ENCODE measurements around the gene KLHDC7B. TPM values are rescaled to one million over a fixed set of nuclear protein-coding genes. Genes with fewer than 3 reads are reported as not detected.

The KLHDC7B gene
- total RNA-seq, 2 experiments from 2014 or later = 10.6 to 12.0 TPM

Other genes with a start within 250 kb of the KLHDC7B start
- gene PLXNB2, start 238.3 kb upstream of the KLHDC7B start, total RNA-seq = 10 to 100 TPM; 48.4 to 49.9 TPM
- gene DENND6B, start 218.9 kb upstream of the KLHDC7B start, total RNA-seq = 1 to 10 TPM; 6.0 to 7.0 TPM
- 10 to 100 TPM; 62.1 to 64.9 TPM for gene PPP6R2, start 202.6 kb upstream of the KLHDC7B start, total RNA-seq
- gene SBF1, start 70.9 kb upstream of the KLHDC7B start, total RNA-seq = 100 to 1,000 TPM; 177 to 183 TPM
- gene ADM2, start 64.4 kb upstream of the KLHDC7B start, total RNA-seq = 1 to 10 TPM; 4.1 to 4.2 TPM
- under 1 TPM in 1 of 2 experiments, not detected in 1; 0.40 TPM for gene MIOX, start 59.0 kb upstream of the KLHDC7B start, total RNA-seq
- gene LMF2, start 38.2 kb upstream of the KLHDC7B start, total RNA-seq = 100 to 1,000 TPM; 119 to 132 TPM
- gene NCAPH2, start 37.7 kb upstream of the KLHDC7B start, total RNA-seq = 100 to 1,000 TPM; 146 to 150 TPM
- 10 to 100 TPM; 11.7 to 13.9 TPM for gene SCO2, start 20.3 kb upstream of the KLHDC7B start, total RNA-seq
- gene TYMP, start 15.9 kb upstream of the KLHDC7B start, total RNA-seq = 10 to 100 TPM; 71.8 to 76.6 TPM
- not detected for gene SYCE3, start 17.0 kb downstream of the KLHDC7B start, total RNA-seq
- gene CPT1B, start 32.5 kb downstream of the KLHDC7B start, total RNA-seq = 10 to 100 TPM; 77.4 to 80.9 TPM
- gene CHKB, start 37.0 kb downstream of the KLHDC7B start, total RNA-seq = 100 to 1,000 TPM in 1 of 2 experiments, 10 to 100 TPM in 1; 98.9 to 101 TPM
- under 1 TPM; 0.29 to 0.31 TPM for gene MAPK8IP2, start 54.9 kb downstream of the KLHDC7B start, total RNA-seq
- 10 to 100 TPM; 28.8 to 35.1 TPM for gene ARSA, start 82.3 kb downstream of the KLHDC7B start, total RNA-seq
- under 1 TPM in 1 of 2 experiments, not detected in 1; 0.05 TPM for gene SHANK3, start 126.9 kb downstream of the KLHDC7B start, total RNA-seq
- gene ACR, start 192.3 kb downstream of the KLHDC7B start, total RNA-seq = not detected
- gene RABL2B, start 237.7 kb downstream of the KLHDC7B start, total RNA-seq = 10 to 100 TPM; 22.0 to 23.3 TPM